ENCODE data around the gene FTO.

DNA sequence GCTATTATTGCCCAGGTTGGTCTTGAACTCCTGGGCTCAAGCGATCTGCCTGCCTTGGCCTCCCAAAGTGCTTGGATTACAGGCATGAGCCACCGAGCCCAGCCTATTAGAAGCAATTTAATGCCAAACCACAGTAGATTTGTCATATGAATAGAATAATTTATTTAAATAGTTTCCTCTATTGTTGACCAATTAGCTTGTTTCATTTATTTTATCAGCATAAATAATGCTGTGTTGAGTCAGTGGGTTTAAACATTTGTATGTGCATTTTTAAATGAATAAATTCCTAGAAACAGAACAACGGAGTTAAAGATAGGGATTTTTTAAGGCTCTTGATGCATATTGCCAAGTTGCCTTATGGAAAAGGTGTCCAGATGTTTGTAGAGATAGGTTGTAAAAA, 26.7 kb downstream of the FTO start:
- TF ChIP-seq CTCF (IDR thresholded peaks at IDR 0.05) (no peak), EP300 (IDR thresholded peaks at IDR 0.05) (no peak)
